SK-N-SH (cell line): ENCODE measurements around the gene ZNF407. TPM values are rescaled to one million over a fixed set of nuclear protein-coding genes. Genes with fewer than 3 reads are reported as not detected.

ENCODE experiments used
- CTCF ChIA-PET: fragments of 300-600, 350-600 bp; formaldehyde crosslinking; extraction: SDS; loops from one replicate; lab custom pipeline; 2021; lab: Yijun Ruan, JAX
- POLR2A ChIA-PET: fragments of 350-600 bp; sonication (Branson Sonifier 250); formaldehyde crosslinking; extraction: SDS; loops from one replicate; lab custom pipeline; 2020; ENCODE audit warnings: antibody characterized with exemption, inconsistent platforms; lab: Yijun Ruan, JAX
- DNase-seq: peaks from one replicate; pipeline ENCODE4 v3.0.0; 2012
- H2AFZ ChIP-seq: fragments of 200-600 bp; sonication (generic); 2 replicates; pipeline ENCODE4 v1.8.1; 2016; ENCODE audit warnings: antibody characterized with exemption, mild to moderate bottlenecking, low read depth
- H3F3A ChIP-seq: fragments of 200-600 bp; sonication (generic); replicated peaks from 2 replicates; pipeline ENCODE3; 2016; ENCODE audit warnings: antibody characterized with exemption, mild to moderate bottlenecking; ENCODE audit not compliant: insufficient read depth
- H3K27ac ChIP-seq, 2 experiments: fragments of 200-500 bp in 1 of 2; fragments of 200-600 bp in 1 of 2; sonication (Bioruptor generic) in 1 of 2; sonication (generic), shearing (Covaris generic) in 1 of 2; 2 replicates each; pipeline versions ENCODE4 v1.5.1 to v1.6.1; 2014 to 2016; ENCODE audit warnings: low read depth in 2 of 2, inconsistent platforms in 1 of 2, low read length in 1 of 2, mild to moderate bottlenecking in 1 of 2, mixed read lengths in 1 of 2
- H3K27me3 ChIP-seq: fragments of 200-600 bp; sonication (generic), shearing (Covaris generic); 2 replicates; pipeline ENCODE4 v1.6.1; 2016; ENCODE audit warnings: mixed run types; ENCODE audit not compliant: insufficient read depth
- H3K36me3 ChIP-seq, 2 experiments: fragments of 200-500 bp in 1 of 2; fragments of 200-600 bp in 1 of 2; sonication (Bioruptor generic) in 1 of 2; sonication (generic) in 1 of 2; replicated peaks in 1 of 2; 2 replicates each; pipeline versions ENCODE3 to v1.5.1; 2014 to 2016; ENCODE audit warnings: low read length in 1 of 2, mild to moderate bottlenecking in 1 of 2; ENCODE audit not compliant: insufficient read depth in 2 of 2, control insufficient read depth in 1 of 2
- H3K4me1 ChIP-seq, 2 experiments: fragments of 200-500 bp in 1 of 2; fragments of 200-600 bp in 1 of 2; sonication (Bioruptor generic) in 1 of 2; sonication (generic), shearing (Covaris generic) in 1 of 2; 2 replicates each; pipeline versions ENCODE4 v1.5.1 to v1.6.1; 2014 to 2016; ENCODE audit warnings: low read depth in 1 of 2, low read length in 1 of 2, mixed run types in 1 of 2; ENCODE audit not compliant: insufficient read depth in 2 of 2, control insufficient read depth in 1 of 2
- H3K4me2 ChIP-seq: fragments of 200-600 bp; sonication (generic), shearing (Covaris generic); 2 replicates; pipeline ENCODE4 v1.6.1; 2017; ENCODE audit warnings: mixed run types
- H3K4me3 ChIP-seq, 2 experiments: fragments of 200-500 bp in 1 of 2; fragments of 200-600 bp in 1 of 2; sonication (Bioruptor generic) in 1 of 2; sonication (generic), shearing (Covaris generic) in 1 of 2; 2 replicates each; pipeline versions ENCODE4 v1.5.1 to v1.8.1; 2014 to 2016; ENCODE audit warnings: low read depth in 2 of 2, inconsistent platforms in 1 of 2, low read length in 1 of 2, mild to moderate bottlenecking in 1 of 2, mixed read lengths in 1 of 2, moderate library complexity in 1 of 2
- H3K79me2 ChIP-seq: fragments of 200-600 bp; sonication (generic); 2 replicates; pipeline ENCODE4 v1.8.1; 2017; ENCODE audit warnings: mild to moderate bottlenecking; ENCODE audit not compliant: insufficient read depth
- H3K9ac ChIP-seq: fragments of 200-600 bp; sonication (generic); 2 replicates; pipeline ENCODE4 v1.6.1; 2017; ENCODE audit warnings: mixed run types
- H3K9me2 ChIP-seq: fragments of 200-600 bp; sonication (generic); 2 replicates; pipeline ENCODE4 v1.6.1; 2017; ENCODE audit warnings: mixed run types
- H3K9me3 ChIP-seq: fragments of 200-600 bp; sonication (generic); 2 replicates; pipeline ENCODE4 v1.6.1; 2017; ENCODE audit warnings: mixed run types, mild to moderate bottlenecking, moderate library complexity
- H4K20me1 ChIP-seq: fragments of 200-600 bp; sonication (generic); 2 replicates; pipeline ENCODE4 v1.6.1; 2017; ENCODE audit warnings: mild to moderate bottlenecking, mixed run types; ENCODE audit not compliant: insufficient read depth
- CHD2 ChIP-seq: fragments of 150-350 bp; IDR thresholded peaks from 2 replicates; pipeline ENCODE4 v1.6.1; 2018; ENCODE audit warnings: low read length; ENCODE audit not compliant: partially characterized antibody
- FOSL2 ChIP-seq: IDR thresholded peaks from 2 replicates; pipeline ENCODE4 v1.4.0; 2012; ENCODE audit warnings: low read depth, mild to moderate bottlenecking, moderate library complexity, borderline replicate concordance
- FOXM1 ChIP-seq: IDR thresholded peaks from 2 replicates; pipeline ENCODE4 v1.4.0; 2012; ENCODE audit warnings: low read depth, mild to moderate bottlenecking
- GABPA ChIP-seq: IDR thresholded peaks from 2 replicates; pipeline ENCODE4 v1.4.0; 2012; ENCODE audit warnings: low read depth, mild to moderate bottlenecking
- GATA2 ChIP-seq: sonication (generic); formaldehyde crosslinking; IDR thresholded peaks from 2 replicates; pipeline ENCODE4 v1.5.0; 2020; ENCODE audit warnings: mild to moderate bottlenecking, missing genetic modification reagents
- JUND ChIP-seq: IDR thresholded peaks from 2 replicates; pipeline ENCODE4 v1.4.0; 2012
- MXI1 ChIP-seq: IDR thresholded peaks from 2 replicates; pipeline ENCODE4 v1.6.1; 2012; ENCODE audit warnings: mild to moderate bottlenecking, low read depth, low read length, improper control_type of control experiment
- NFIC ChIP-seq: IDR thresholded peaks from 2 replicates; pipeline ENCODE4 v1.4.0; 2012; ENCODE audit warnings: borderline replicate concordance
- NRF1 ChIP-seq: IDR thresholded peaks from 2 replicates; pipeline ENCODE4 v1.6.1; 2012; ENCODE audit warnings: low read depth, mild to moderate bottlenecking, low read length
- POLR2AphosphoS5 ChIP-seq: IDR thresholded peaks from 2 replicates; pipeline ENCODE4 v1.6.1; 2012; ENCODE audit warnings: low read depth, low read length
- RAD21 ChIP-seq: IDR thresholded peaks from 2 replicates; pipeline ENCODE4 v1.6.1; 2012; ENCODE audit warnings: mild to moderate bottlenecking, low read length
- RCOR1 ChIP-seq: fragments of 150-350 bp; IDR thresholded peaks from 2 replicates; pipeline ENCODE4 v1.6.1; 2017; ENCODE audit warnings: antibody characterized with exemption, low read length
- REST ChIP-seq: IDR thresholded peaks from 2 replicates; pipeline ENCODE4 v1.6.1; 2012; ENCODE audit warnings: mild to moderate bottlenecking, low read depth, low read length, moderate library complexity
- RFX5 ChIP-seq: IDR thresholded peaks from 2 replicates; pipeline ENCODE4 v1.6.1; 2012; ENCODE audit warnings: mild to moderate bottlenecking, improper control_type of control experiment, low read length
- RXRA ChIP-seq: IDR thresholded peaks from 2 replicates; pipeline ENCODE4 v1.4.0; 2012; ENCODE audit warnings: low read depth, mild to moderate bottlenecking, borderline replicate concordance
- SIN3A ChIP-seq: IDR thresholded peaks from 2 replicates; pipeline ENCODE4 v1.6.1; 2012; ENCODE audit warnings: low read depth, mild to moderate bottlenecking, low read length, moderate library complexity, borderline replicate concordance
- TAF1 ChIP-seq: IDR thresholded peaks from 2 replicates; pipeline ENCODE4 v1.6.1; 2012; ENCODE audit warnings: low read depth, mild to moderate bottlenecking, low read length, moderate library complexity, borderline replicate concordance
- ZBTB33 ChIP-seq: IDR thresholded peaks from 2 replicates; pipeline ENCODE4 v1.4.0; 2012; ENCODE audit warnings: low read depth, borderline replicate concordance
- WGBS: methylation state at CpG from one replicate; pipeline ENCODE4 v1.1.6; 2017; ENCODE audit warnings: low lambda C conversion rate; 5-methylcytosine and 5-hydroxymethylcytosine counted together
- polyA plus RNA-seq, 3 experiments: library from polyadenylated mRNA; depleted of rRNA; stranded (reverse); fragments of >200 nt; gene quantifications; 2 replicates each; pipeline ENCODE4 v1.2.3, GENCODE V29; 2012
- TF ChIP-seq, protein P1 (sequence below): IDR thresholded peaks from 2 replicates; pipeline ENCODE4 v1.4.0; 2012; ENCODE audit warnings: low read depth

Gene ZNF407
- polyA plus RNA-seq, 1 of the 3 experiments (the other 2 are of a cell fraction), result 2.6 TPM

DNA sequence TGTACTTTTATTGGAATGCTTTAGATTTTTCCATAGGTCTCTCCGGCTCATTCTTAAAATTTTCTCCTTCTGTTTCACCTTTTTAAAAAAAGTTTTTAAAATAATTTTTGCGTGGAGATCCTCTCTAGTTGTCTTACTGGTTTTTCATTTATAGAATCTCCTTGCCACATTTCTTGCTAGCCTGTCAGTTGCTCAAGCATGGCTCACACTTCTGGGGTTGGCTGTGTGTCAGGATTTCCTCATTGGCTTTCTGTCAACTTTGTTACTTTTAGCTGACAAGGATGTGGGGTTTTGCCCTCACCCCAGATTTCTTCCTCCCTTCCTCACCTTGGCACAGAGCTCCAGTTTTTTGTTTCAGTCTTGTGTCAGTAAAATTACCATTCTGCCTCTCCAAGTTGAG lies 124.6 kb downstream of the ZNF407 start:
- Histone ChIP-seq H3K9me3 (no peaks in the 10 kb centered on the region), H3K4me3 (no peak overlapping the region), H3K27me3 (no peaks in the 10 kb centered on the region), H3K4me2 (no peak overlapping the region), H3K27ac (no peak overlapping the region), H3K9ac (no peak overlapping the region), H3K36me3 (no peaks in the 10 kb centered on the region), H2AFZ (no peak overlapping the region), H4K20me1 (no peaks in the 10 kb centered on the region), H3K4me1 (no peaks in the 10 kb centered on the region), H3K9me2 (no peaks in the 10 kb centered on the region), H3K79me2 (no peaks in the 10 kb centered on the region), H3F3A (no peaks in the 10 kb centered on the region)
- CTCF ChIA-PET, result no interaction called here
- DNase-seq, result no peak
- POLR2A ChIA-PET, result no interaction called here
- WGBS, result 81% methylated on average over 2 of the region's 2 CpGs
- no peak for TF ChIP-seq FOXM1
- TF ChIP-seq CHD2, result no peak
- TF ChIP-seq RXRA, result no peak
- TF ChIP-seq RFX5, result no peak
- no peak for TF ChIP-seq ZBTB33
- no peak for TF ChIP-seq SIN3A

DNA sequence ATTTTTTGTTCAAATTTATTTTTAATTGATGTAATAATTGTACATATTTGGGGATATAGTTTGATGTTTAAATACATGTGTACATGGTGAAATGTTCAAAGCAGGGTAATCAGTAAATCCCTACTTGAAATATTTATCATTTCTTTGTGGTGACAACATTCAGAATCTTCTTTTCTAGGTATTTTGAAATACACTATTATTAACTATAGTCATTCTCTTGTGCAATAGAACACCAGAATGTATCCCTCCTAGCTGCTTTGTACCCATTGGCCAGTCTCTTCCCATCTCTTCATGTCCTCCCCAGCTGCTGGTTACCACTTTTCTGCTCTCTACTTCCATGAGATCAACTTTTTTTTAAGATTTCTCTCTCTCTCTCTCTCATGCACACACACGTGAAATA lies 126.5 kb downstream of the ZNF407 start:
- Histone ChIP-seq H3K9ac (no peak overlapping the region), H3K27ac (no peak overlapping the region), H3F3A (no peaks in the 10 kb centered on the region), H2AFZ (no peak overlapping the region), H3K4me1 (no peaks in the 10 kb centered on the region), H3K4me3 (no peak overlapping the region), H3K27me3 (no peaks in the 10 kb centered on the region), H3K4me2 (no peak overlapping the region), H3K9me3 (no peaks in the 10 kb centered on the region), H3K36me3 (no peaks in the 10 kb centered on the region), H3K79me2 (no peaks in the 10 kb centered on the region), H3K9me2 (no peaks in the 10 kb centered on the region), H4K20me1 (no peaks in the 10 kb centered on the region)
- ChIA-PET CTCF (no interaction called here), POLR2A (no interaction called here)
- 97% methylated on average over 1 of the region's 1 CpG for WGBS
- no peak for DNase-seq
- TF ChIP-seq RCOR1, result no peak
- no peak for TF ChIP-seq JUND
- TF ChIP-seq NFIC, result no peak
- TF ChIP-seq, protein P1, sequence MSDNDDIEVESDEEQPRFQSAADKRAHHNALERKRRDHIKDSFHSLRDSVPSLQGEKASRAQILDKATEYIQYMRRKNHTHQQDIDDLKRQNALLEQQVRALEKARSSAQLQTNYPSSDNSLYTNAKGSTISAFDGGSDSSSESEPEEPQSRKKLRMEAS, result no peak
- TF ChIP-seq FOSL2, result no peak
- TF ChIP-seq POLR2AphosphoS5, result no peak
- no peak for TF ChIP-seq TAF1
- no peak for TF ChIP-seq RAD21
- TF ChIP-seq FOXM1, result no peak
- TF ChIP-seq REST, result no peak
- no peak for TF ChIP-seq MXI1
- TF ChIP-seq SIN3A, result no peak
- no peak for TF ChIP-seq GABPA
- no peak for TF ChIP-seq ZBTB33
- TF ChIP-seq NRF1, result no peak
- TF ChIP-seq GATA2 (CRISPR knock-in tag), result no peak
